Measurements from ENCODE around the gene SLN.

DNA sequence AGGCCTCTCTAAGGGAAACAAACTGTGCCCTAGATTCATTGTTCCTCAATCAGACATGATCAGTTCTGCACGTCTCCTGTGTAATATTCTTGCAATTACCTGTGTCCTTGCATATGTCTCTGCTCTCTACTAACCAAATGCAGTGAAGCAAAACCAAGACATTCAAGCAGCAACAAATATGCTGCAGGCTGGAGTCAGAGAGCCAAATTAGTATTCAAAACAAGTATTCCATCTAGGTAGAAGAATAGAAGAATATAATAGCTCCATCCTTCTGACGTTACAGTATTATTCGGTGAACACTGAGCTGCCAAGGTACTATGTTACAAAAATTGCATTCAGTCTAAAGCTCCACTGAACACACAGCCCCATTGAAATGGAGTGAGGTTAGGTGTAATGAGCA is 51.8 kb downstream of the SLN start:
- TF ChIP-seq, protein P1, sequence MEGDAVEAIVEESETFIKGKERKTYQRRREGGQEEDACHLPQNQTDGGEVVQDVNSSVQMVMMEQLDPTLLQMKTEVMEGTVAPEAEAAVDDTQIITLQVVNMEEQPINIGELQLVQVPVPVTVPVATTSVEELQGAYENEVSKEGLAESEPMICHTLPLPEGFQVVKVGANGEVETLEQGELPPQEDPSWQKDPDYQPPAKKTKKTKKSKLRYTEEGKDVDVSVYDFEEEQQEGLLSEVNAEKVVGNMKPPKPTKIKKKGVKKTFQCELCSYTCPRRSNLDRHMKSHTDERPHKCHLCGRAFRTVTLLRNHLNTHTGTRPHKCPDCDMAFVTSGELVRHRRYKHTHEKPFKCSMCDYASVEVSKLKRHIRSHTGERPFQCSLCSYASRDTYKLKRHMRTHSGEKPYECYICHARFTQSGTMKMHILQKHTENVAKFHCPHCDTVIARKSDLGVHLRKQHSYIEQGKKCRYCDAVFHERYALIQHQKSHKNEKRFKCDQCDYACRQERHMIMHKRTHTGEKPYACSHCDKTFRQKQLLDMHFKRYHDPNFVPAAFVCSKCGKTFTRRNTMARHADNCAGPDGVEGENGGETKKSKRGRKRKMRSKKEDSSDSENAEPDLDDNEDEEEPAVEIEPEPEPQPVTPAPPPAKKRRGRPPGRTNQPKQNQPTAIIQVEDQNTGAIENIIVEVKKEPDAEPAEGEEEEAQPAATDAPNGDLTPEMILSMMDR (tag by site-specific recombination; IDR thresholded peaks at IDR 0.05) = no peak
- TF ChIP-seq ZNF121 (tag by site-specific recombination; IDR thresholded peaks at IDR 0.05) (no peak), ZSCAN30 (tag by site-specific recombination; IDR thresholded peaks at IDR 0.05) (no peak), ZBTB8A (tag by site-specific recombination; IDR thresholded peaks at IDR 0.05) (no peak), ZNF132 (tag by site-specific recombination; IDR thresholded peaks at IDR 0.05; ENCODE audit: borderline replicate concordance) (no peak)

Data from HEK293 (cell line).